ENCODE measurements around the gene ETV6.

The ETV6 gene

DNA sequence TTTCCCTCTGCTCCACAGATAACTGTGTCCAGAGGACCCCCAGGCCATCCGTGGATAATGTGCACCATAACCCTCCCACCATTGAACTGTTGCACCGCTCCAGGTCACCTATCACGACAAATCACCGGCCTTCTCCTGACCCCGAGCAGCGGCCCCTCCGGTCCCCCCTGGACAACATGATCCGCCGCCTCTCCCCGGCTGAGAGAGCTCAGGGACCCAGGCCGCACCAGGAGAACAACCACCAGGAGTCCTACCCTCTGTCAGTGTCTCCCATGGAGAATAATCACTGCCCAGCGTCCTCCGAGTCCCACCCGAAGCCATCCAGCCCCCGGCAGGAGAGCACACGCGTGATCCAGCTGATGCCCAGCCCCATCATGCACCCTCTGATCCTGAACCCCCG is 219.9 kb downstream of the ETV6 start:
- no peak for DNase-seq

DNA sequence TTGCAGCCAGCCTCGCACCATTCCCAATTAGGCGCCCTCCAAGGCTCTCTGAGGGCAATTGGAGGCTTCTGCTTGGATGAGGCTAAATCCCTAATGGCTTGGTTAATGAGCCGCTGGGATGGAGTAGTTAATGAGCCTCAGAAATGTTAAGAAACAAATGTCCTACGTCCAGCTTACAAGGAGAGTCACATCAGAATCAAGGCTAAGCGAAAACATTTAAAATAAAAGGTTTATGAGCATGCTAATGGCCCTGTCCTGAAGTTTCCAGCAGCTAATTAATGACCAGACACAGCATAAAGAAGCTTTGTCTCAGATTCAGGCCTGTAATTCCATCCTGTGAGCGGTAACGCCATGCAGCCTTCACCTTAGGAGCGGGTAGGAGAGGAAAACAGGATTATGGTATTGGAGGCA is 220.6 kb downstream of the ETV6 start:
- DNase-seq: no peak

DNA sequence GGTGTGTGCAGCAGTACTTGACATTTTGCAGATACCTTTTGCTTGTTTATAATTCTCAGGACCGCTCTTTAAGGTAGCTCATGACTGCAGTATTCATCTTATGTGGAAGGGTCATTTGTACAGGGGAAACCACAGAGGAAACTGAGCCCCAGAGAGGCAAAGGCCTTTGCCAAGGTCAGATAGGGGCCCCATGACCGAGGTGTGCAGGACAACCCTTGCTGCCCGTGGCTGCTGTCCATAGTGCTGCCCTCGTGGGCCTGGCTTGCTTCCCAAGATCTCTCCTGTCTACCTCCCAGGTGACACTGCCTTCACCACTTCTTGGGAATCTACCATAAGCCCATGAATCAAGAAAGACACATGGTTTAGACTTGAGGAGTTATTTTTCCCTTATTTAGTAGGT is 222.6 kb downstream of the ETV6 start:
- DNase-seq: no peak

GRCh38 chr12:11875414-11875935 is 226.0 kb downstream of the ETV6 start:
- DNase-seq: no peak

DNA sequence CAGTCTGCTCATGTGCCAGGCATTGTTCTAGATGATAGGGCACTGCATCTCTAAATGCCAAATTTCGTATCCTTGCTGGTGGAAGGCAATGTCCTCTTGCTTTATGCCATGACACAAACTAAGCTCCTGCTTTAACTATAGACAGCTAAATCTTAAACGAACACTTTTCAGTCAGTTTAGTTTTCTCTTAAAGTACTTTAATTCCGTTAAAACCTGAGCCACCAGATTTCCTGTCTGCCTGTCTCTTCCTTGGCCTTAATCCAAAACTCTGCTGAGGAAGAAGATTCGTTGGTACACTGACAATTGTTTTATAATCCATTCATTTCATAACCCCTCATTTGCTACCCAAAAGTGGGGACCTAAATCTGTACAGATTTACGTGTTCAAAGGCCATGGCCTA is 226.8 kb downstream of the ETV6 start:
- no peak for DNase-seq

- DNase-seq: no peak
Observed at GRCh38 chr12:11877102-11877826, 227.8 kb downstream of the ETV6 start.

DNA sequence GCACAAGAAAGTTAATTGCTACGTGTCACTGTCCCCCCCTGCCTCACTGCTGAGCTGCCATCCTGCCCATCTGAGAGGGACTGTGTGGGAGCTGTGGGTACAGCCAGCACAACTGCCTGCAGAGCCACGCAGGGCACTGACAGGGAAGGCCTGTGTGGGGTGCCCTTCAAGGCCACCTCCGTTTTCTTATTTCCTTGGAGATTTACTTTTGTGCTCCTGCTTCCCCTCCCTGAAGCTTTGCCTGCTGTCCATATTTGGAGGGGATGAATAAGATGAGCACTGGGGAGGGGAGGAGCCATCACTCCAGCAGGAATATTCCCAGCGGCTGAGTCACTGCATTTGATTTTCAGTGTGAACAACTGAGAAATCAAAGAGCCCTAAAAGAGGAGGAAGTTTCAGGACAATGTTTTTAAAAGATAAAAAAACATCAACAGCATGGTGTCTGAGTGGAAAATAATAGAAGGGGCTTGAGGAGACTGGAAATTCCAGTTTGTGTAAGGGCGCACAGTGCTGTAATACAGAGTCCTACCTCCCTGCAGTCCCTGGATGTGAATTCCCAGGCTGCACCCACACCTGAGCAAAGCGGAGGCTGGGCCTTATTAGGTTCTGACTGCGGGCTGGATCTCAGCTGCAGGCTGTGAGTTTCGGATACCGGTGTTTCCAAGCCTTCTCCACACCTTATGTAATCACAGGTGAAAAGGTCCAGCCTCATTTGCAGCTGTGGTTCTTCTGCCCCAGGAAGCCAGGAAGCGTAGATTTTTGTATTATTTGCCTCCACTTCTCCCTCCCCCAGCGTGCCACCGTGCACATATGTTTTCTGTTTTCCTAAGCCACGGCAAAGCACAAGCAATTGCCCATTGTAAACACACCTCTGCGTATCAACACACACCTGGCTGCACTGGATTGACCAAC is 228.7 kb downstream of the ETV6 start:
- no peak for DNase-seq

- DNase-seq: no peak
Observed at GRCh38 chr12:11879306-11879705, 229.8 kb downstream of the ETV6 start.

- DNase-seq: no peak
Observed at GRCh38 chr12:11880381-11880780, 230.9 kb downstream of the ETV6 start.

DNA sequence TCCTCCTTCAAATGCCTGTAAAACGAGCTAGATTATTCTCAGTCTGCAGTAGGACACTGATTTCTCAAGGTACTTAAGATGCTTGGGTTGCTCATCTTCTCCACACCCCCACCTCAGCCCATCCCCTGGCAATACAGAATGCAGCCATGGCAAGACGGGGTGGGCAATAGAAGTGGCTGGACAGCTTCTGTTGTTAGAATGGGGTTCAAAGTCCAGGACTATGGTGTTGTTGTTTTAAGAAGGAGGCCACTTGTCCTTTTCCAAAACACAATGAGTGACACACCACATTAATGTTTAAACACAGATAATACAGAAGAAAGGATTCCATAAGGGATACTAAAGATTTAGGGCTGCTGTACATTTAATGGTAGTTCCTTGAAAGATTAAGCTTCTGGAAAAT is 232.4 kb downstream of the ETV6 start:
- DNase-seq: no peak

DNA sequence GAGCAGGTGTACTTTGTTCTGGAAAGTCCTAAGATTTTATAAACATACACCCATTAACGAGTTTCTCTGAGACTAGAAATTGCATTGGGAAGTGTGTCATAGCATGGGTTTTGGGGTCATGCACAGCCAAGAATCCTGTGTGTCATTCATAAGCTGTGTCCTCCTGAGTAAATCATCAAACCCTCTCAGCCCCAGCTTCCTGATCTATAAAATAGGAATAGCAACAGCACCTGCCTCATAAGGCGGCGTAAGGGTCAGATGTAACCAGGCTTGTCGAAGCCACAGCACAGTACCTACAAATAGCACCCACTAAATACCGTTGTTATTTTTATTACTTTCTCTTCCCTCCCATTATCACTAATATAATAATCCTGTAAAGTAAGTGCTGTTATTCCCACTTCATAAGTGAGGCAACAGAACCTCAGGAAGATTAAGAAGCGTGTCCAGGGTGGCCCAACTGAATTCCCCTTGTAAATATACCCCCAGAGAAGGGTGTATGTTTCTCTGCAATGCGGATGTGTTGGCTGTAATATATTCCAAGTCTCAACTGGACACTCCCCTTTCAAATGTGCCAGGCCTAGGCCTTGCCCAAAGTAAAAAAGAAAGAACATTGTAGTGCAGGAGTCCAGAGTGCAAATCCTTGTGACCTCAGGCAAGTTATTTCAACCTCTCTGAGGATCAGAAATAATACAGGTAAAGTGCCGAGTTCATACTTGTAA is 233.0 kb downstream of the ETV6 start:
- no peak for DNase-seq

- DNase-seq: no peak
Observed at GRCh38 chr12:11884116-11884515, 234.6 kb downstream of the ETV6 start.

DNA sequence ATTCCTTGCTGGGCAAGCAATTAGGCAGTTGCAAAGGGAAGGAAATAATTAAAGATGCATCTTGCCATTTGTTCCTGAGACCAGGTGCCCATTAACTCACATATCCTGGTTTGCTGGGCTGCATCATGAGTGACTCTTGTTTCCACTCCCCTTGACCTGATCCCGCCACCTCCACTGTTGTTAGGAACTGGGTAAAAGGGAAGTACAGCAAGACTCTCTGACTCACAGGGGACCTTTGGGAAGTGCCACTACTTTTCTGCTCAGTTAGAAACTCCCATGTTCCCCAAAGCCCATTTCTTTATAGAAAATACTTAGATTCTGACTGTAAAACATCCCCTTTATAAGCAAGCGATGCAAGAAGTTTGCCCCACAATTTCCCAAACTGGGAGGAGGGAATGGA is 235.2 kb downstream of the ETV6 start:
- DNase-seq: no peak

DNA sequence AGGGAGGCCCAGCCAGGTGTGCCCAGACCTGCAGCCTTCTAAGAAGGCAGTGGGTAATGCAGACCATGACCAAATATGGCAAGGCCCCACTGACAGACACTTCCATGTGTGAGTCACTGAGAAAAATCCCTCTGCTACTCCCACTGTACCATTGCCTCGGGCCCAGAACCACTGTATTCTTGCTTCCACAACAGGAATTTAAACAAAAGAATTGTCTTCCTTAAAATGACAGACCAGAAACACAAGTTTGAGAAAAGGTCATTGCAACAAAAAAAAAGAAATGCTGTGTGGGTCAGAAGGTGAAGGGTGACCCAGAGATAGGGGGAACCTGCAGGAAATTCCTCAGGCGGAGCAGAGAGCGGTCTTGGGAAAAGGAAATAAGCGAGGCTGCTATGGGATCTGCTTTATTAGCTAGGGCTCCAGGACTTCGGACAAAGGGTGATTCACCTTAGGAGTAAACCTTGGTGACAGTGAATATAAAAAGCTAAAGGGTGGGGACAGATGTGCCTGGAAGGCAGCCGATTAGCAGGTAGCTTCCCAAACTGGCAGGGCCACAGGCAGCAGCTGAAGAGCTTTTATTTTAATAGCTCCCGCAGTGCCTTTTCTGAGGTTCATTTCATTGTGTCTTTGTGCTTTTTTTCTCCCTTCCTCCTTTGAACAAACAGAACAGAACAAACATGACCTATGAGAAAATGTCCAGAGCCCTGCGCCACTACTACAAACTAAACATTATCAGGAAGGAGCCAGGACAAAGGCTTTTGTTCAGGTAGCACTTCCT is 236.0 kb downstream of the ETV6 start:
- DNase-seq: no peak

GRCh38 chr12:11886339-11886738 is 236.9 kb downstream of the ETV6 start:
- no peak for DNase-seq

DNA sequence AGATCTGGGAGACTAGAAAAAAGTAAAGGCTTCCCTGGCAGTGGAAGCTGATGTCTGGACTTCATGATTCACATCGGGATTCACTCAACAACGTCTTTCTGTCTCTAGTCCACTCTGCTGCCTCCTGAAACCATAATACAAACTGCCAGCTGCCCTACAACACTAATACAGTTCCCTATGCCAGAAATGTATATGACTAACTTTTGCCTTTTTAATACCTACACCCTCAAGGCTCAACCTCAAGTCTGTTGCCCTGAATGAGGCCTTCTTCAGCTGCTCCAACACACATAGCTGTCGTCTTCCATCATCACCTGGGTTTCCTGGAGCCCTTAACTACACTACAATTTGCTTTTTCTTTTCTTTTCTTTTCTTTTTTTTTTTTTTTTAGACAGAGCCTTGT is 238.6 kb downstream of the ETV6 start:
- no peak for DNase-seq

- DNase-seq: no peak
Observed at GRCh38 chr12:11891346-11891745, 241.9 kb downstream of the ETV6 start.

DNA sequence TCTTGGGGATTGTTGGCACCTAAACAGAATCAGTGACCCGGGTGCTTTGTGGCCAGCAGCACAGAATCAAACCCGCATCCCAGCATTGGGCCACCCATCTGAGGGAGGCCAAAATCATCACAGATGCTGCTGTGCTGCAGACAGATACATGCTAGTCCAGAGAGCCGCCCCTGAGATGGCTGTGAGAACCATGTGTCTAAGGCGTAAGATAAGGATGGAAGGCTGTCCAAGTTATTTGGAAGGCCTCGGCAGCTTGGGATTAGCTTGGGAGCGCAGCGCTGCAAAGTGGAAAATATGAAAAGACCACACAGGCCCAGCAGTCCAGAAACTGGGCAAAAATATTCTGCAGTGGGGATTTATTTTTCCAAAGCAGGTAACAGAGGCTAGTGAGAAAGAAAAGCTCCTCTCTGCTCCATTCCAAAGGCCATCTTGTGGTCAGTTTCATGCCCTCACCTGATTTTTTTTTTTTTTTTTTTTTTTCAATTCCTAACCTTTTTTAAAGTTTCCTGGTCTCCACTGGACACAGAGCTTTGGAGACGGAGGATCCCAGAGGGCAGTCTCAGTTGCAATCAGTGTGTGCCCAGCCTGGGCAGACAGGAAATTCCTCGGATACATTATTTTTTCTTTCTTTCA is 242.4 kb downstream of the ETV6 start:
- DNase-seq: no peak

GRCh38 chr12:11893998-11894397 is 244.5 kb downstream of the ETV6 start:
- no peak for DNase-seq

GRCh38 chr12:11894890-11895289 is 245.4 kb downstream of the ETV6 start:
- DNase-seq: no peak

DNA sequence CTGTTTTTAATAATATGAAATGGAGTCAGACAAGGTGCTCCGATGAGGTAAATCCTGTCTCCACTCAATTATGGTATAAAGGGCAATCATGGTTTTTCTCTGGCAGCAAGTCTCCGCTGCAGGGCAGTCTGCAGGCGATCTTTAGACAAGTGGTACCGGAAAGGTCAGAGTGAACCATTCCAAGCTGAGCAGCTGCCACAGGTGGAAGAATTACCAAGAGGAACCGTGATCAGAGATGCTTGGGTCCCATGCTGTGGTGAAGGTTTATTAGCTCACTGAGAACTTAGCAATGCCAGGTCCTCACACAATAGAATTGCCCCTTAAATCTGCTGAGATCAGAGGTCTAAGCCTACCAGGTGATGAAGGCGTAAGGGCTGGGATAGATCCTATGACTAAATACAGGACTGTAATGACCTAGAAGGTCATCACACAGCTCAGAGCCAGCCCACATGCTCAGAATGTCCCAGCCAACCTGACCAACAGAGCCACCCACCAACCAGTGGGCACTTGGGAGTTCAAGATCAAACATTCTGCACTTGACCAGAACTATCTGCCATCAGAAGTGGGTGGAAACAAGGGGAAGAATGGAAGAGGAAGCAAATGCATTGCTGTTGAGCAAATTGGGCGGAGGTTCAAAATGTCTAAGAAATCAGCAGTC is 246.1 kb downstream of the ETV6 start:
- no peak for DNase-seq

All from NCI-H1048 (cell line).